Naive thymus-derived CD4-positive, alpha-beta T cell (primary cell): Measurements from ENCODE around the gene FDPS. TPM values are rescaled to one million over a fixed set of nuclear protein-coding genes. Genes with fewer than 3 reads are reported as not detected.
A peak's percentile ranks its signal among the peaks of the same experiment; 100 is the strongest.

Experiments used
- ATAC-seq: fragments of 150-1000 bp; cut with Tn5 transposase; 2 replicates; pipeline ENCODE4 v1.10.0; 2021; ENCODE audit warnings: mild to moderate bottlenecking, moderate library complexity
- CTCF ChIA-PET: fragments of 350-600 bp; sonication (Branson Sonifier 250); formaldehyde crosslinking; loops from one replicate; lab custom pipeline; 2021; ENCODE audit warnings: antibody characterized with exemption; lab: Charles Lee
- POLR2A ChIA-PET: fragments of 350-600 bp; sonication (Branson Sonifier 250); formaldehyde crosslinking; loops from one replicate; lab custom pipeline; 2021; ENCODE audit warnings: antibody characterized with exemption, inconsistent platforms; lab: Charles Lee
- DNase-seq, 9 donors: peaks; one replicate each; pipeline versions ENCODE4 v3.0.0 to v3.0.0-alpha.2; 2020 to 2022; ENCODE audit warnings: mixed read lengths in 1 of 9
- H3K27ac ChIP-seq: one replicate; pipeline ENCODE4 v1.7.0; 2013; ENCODE audit warnings: mild to moderate bottlenecking, low read depth, low read length, moderate library complexity
- H3K27me3 ChIP-seq, 2 donors: one replicate each; pipeline ENCODE4 v1.7.0; 2013; ENCODE audit warnings: low read length in 2 of 2, mild to moderate bottlenecking in 2 of 2, moderate library complexity in 2 of 2; ENCODE audit not compliant: control insufficient read depth in 2 of 2, insufficient read depth in 2 of 2
- H3K36me3 ChIP-seq, 3 experiments: 1 replicate in 2 of 3; 2 replicates in 1 of 3; pipeline ENCODE4 v1.7.0; 2013; ENCODE audit warnings: low read length in 3 of 3, mild to moderate bottlenecking in 3 of 3, moderate library complexity in 1 of 3; ENCODE audit not compliant: insufficient read depth in 3 of 3, control insufficient read depth in 2 of 3
- H3K4me1 ChIP-seq, 2 donors: one replicate each; pipeline ENCODE4 v1.7.0; 2013; ENCODE audit warnings: low read length in 2 of 2, mild to moderate bottlenecking in 2 of 2, moderate library complexity in 1 of 2; ENCODE audit not compliant: control insufficient read depth in 2 of 2, insufficient read depth in 2 of 2
- H3K4me3 ChIP-seq: 2 replicates; pipeline ENCODE4 v1.7.0; 2013; ENCODE audit warnings: mild to moderate bottlenecking, low read length
- H3K9me3 ChIP-seq, 3 experiments: 1 replicate in 2 of 3; 2 replicates in 1 of 3; pipeline ENCODE4 v1.7.0; 2013; ENCODE audit warnings: low read length in 3 of 3; ENCODE audit not compliant: control insufficient read depth in 2 of 3
- H3K27ac Mint-ChIP-seq, 9 donors: one replicate each; pipeline ENCODE4 v1.8.0; 2020 to 2022; ENCODE audit warnings: mixed read lengths in 9 of 9, mild to moderate bottlenecking in 8 of 9, moderate library complexity in 5 of 9, inconsistent platforms in 2 of 9
- H3K27me3 Mint-ChIP-seq, 5 donors: one replicate each; pipeline ENCODE4 v1.8.0; 2021 to 2022; ENCODE audit warnings: mixed read lengths in 5 of 5, mild to moderate bottlenecking in 1 of 5
- H3K36me3 Mint-ChIP-seq, 5 donors: one replicate each; pipeline ENCODE4 v1.8.0; 2020 to 2022; ENCODE audit warnings: mixed read lengths in 5 of 5, mild to moderate bottlenecking in 3 of 5, inconsistent platforms in 1 of 5
- H3K4me1 Mint-ChIP-seq, 7 donors: one replicate each; pipeline ENCODE4 v1.8.0; 2020 to 2022; ENCODE audit warnings: mixed read lengths in 7 of 7, mild to moderate bottlenecking in 3 of 7, inconsistent platforms in 1 of 7
- H3K4me3 Mint-ChIP-seq, 10 donors: one replicate each; pipeline ENCODE4 v1.8.0; 2020 to 2022; ENCODE audit warnings: mild to moderate bottlenecking in 10 of 10, mixed read lengths in 10 of 10, moderate library complexity in 6 of 10, inconsistent platforms in 2 of 10
- H3K9me3 Mint-ChIP-seq, 11 donors: one replicate each; pipeline ENCODE4 v1.8.0; 2020 to 2022; ENCODE audit warnings: mixed read lengths in 11 of 11, mild to moderate bottlenecking in 4 of 11, inconsistent platforms in 1 of 11, moderate library complexity in 1 of 11
- intact Hi-C, 2 donors: fragments of 100-400 bp; cut with micrococcal nuclease; formaldehyde crosslinking; loops; one replicate each; pipeline ENCODE4 v1.15.1; 2023
- polyA plus RNA-seq, 2 donors: library from polyadenylated mRNA; unstranded; fragments of 300-500 nt; fragmentation: Illumina TruSeq; gene quantifications; one replicate each; pipeline ENCODE4 v1.2.3, GENCODE V29; 2021
- total RNA-seq, 6 experiments: library from RNA in 5 of 6; stranded (reverse) in 5 of 6; gene quantifications; 1 replicate in 5 of 6; 2 replicates in 1 of 6; pipeline ENCODE4 v1.2.3 and lab custom pipeline; 2021 to 2026

FDPS gene
- total RNA-seq (100 to 1,000 TPM in 1 of 5 experiments, 10 to 100 TPM in 4; 58.5 to 193 (median 79.0) TPM), polyA plus RNA-seq (100 to 1,000 TPM in 1 of 2 donors, 10 to 100 TPM in 1; 99.3 to 102 TPM), total RNA-seq (lab: John Stamatoyannopoulos, UW) (43.7 reads per million, percentile 68 among the genes with 10 or more reads in this experiment)

- H3K36me3 Mint-ChIP-seq: peaks cover 0 to 29% (median 7%) of the 10 kb centered on the region in 5 donors
- H3K27me3 ChIP-seq: no peaks in the 10 kb centered on the region
- H3K9me3 Mint-ChIP-seq: no peaks in the 10 kb centered on the region
- H3K4me3 Mint-ChIP-seq: peak within 1 kb of the TSS; percentile 88 to 99 (median 97)
- no peaks in the 10 kb centered on the region for H3K9me3 ChIP-seq
- H3K4me3 ChIP-seq: peak within 1 kb of the TSS; percentile 90
- intact Hi-C loops: loop anchor here (1.0 kb wide), 10 partner anchors 15 to 746 kb away; partner anchors contain the start of genes CLK2 (in 2 of the 2), HCN3 (in 2 of the 2), LAMTOR2 (in 2 of the 2) and SCAMP3 (in 2 of the 2)
- peaks cover 11 to 20% of the 10 kb centered on the region in 2 donors for H3K4me1 ChIP-seq
- peaks cover 12 to 43% (median 27%) of the 10 kb centered on the region in 7 donors for H3K4me1 Mint-ChIP-seq
- ATAC-seq (peak; percentile 98), DNase-seq (peak; percentile 83 to 98 (median 95))
- peak within 1 kb of the TSS; percentile 87 for H3K27ac ChIP-seq
- H3K36me3 ChIP-seq: peaks cover 0 to 12% (median 5%) of the 10 kb centered on the region in 3 experiments
- H3K27me3 Mint-ChIP-seq: no peaks in the 10 kb centered on the region
- H3K27ac Mint-ChIP-seq: peak within 1 kb of the TSS; percentile 89 to 98 (median 96)
- CTCF ChIA-PET: interaction anchor here (1.1 to 1.9 kb wide), 3 partner anchors 12 to 58 kb away, joined by 4 to 10 read pairs (median 4); partner anchors contain the start of gene RUSC1
- POLR2A ChIA-PET: interaction anchor here (0.6 to 1.9 kb wide), 6 partner anchors 10 to 64 kb away, joined by 3 to 15 read pairs (median 4); no protein-coding TSS in a partner anchor
Measured at GRCh38 chr1:155308493-155309422, at the start of gene FDPS. Gene FDPS (plus strand): TSS chr1:155308866. CDS start chr1:155309790, 924 bp downstream.

- ChIA-PET POLR2A (interaction anchor here (1.6 to 4.2 kb wide), 5 partner anchors 9 to 349 kb away, joined by 3 to 40 read pairs (median 15); partner anchors contain the start of genes CLK2 and MSTO1), CTCF (interaction anchor here (0.6 to 4.2 kb wide), 6 partner anchors 10 to 500 kb away, joined by 3 to 42 read pairs (median 4); no protein-coding TSS in a partner anchor)
- Histone ChIP-seq H3K4me1 (peaks cover 22 to 23% of the 10 kb centered on the region in 2 donors), H3K4me3 (no peak overlapping the region), H3K9me3 (no peaks in the 10 kb centered on the region), H3K27me3 (no peaks in the 10 kb centered on the region), H3K36me3 (peaks cover 5 to 58% (median 12%) of the 10 kb centered on the region in 3 experiments), H3K27ac (peak overlapping the region; percentile 87)
- H3K27ac Mint-ChIP-seq: peak overlapping the region in 2 of 9 donors; percentile 89 to 96
- H3K4me1 Mint-ChIP-seq: peaks cover 31 to 55% (median 47%) of the 10 kb centered on the region in 7 donors
- H3K36me3 Mint-ChIP-seq: peaks cover 0 to 43% (median 25%) of the 10 kb centered on the region in 5 donors
- H3K9me3 Mint-ChIP-seq: peaks cover 0 to 1% (median 0%) of the 10 kb centered on the region in 11 donors
- peak overlapping the region; percentile 33 to 99 (median 96) for H3K4me3 Mint-ChIP-seq
- no peak for ATAC-seq
- no peak for DNase-seq
- intact Hi-C loops: loop anchor here in 1 of 2 donors (10.0 kb wide), 1 partner anchor 795 kb away; the partner anchor contains the start of genes LAMTOR2 and UBQLN4
- no peaks in the 10 kb centered on the region for H3K27me3 Mint-ChIP-seq
Measured at GRCh38 chr1:155260276-155260675, 48.4 kb upstream of the FDPS start.

GRCh38 chr1:155261493-155261851 is 47.2 kb upstream of the FDPS start:
- intact Hi-C loops: loop anchor here in 1 of 2 donors (10.0 kb wide), 1 partner anchor 793 kb away; the partner anchor contains the start of genes LAMTOR2 and UBQLN4

DNA sequence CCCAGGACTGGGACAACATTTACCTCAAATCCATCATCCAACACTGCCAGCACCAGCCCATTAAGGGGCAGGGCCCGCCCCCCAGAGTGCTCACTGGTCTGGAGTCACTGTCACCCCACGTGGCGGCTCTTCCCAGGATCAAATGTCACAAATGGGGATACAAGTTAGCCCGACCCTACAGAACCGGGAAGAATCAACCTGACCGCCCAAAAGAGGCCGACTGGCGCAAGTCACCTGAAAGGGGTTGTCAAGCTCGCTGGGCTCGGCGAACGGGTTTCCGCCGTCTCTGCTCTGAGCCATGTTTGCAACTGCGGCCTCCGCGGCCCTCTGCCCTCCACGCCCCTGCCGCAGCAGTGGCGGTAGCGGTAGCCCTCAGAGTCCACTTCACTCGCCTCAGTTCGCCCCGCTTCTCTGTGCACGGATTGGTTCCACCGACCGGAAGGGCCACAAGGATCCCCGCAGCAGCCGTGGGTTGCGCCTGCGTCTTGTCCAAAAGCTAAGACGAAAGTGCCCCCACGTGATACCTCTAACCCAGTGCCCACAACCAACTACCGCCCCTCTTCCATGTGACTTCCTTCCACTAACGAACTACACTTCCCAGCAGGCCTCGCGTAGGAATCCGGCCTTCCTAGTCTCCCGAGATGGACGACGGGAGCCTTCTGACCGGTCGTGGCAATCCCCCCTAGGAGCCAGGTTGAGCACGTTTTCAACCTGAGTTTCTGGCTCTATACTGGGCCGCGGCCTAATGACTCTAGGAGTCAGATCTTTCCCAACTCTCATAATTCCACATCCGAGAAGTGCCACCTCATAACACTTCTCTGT is 46.6 kb upstream of the FDPS start, which contains the start of gene SCAMP3:
SCAMP3 (minus strand) TSS at position 509 of the 822 bp plus-strand sequence; CDS start at position 300, 209 bp downstream.
- Mint-ChIP-seq H3K27me3 (no peaks in the 10 kb centered on the region), H3K4me1 (peaks cover 22 to 42% (median 33%) of the 10 kb centered on the region in 7 donors), H3K27ac (peak within 1 kb of the TSS; percentile 89 to 98 (median 96)), H3K9me3 (no peaks in the 10 kb centered on the region), H3K4me3 (peak within 1 kb of the TSS; percentile 81 to 100 (median 98)), H3K36me3 (peaks cover 4 to 49% (median 23%) of the 10 kb centered on the region in 5 donors)
- DNase-seq: peak; percentile 52 to 89 (median 79)
- Histone ChIP-seq H3K36me3 (peaks cover 5 to 65% (median 19%) of the 10 kb centered on the region in 3 experiments), H3K27me3 (no peaks in the 10 kb centered on the region), H3K9me3 (no peaks in the 10 kb centered on the region), H3K4me3 (peak within 1 kb of the TSS; percentile 88), H3K4me1 (peaks cover 18 to 19% of the 10 kb centered on the region in 2 donors), H3K27ac (peak within 1 kb of the TSS; percentile 87)
- peak; percentile 99 for ATAC-seq
- intact Hi-C loops: loop anchor here (1.0 to 10.0 kb wide), 6 partner anchors 11 to 793 kb away; partner anchors contain the start of genes CLK2 (in 2 of the 2), FDPS (in 2 of the 2), HCN3 (in 1 of the 2) and LAMTOR2 (in 1 of the 2)
- POLR2A ChIA-PET: interaction anchor here (0.6 to 4.2 kb wide), 18 partner anchors 10 to 1269 kb away, joined by 3 to 40 read pairs (median 4); partner anchors contain the start of genes CLK2, MSTO1 and RUSC1
- CTCF ChIA-PET: interaction anchor here (0.9 to 4.2 kb wide), 5 partner anchors 9 to 89 kb away, joined by 3 to 42 read pairs (median 4); partner anchors contain the start of gene KRTCAP2

More at GRCh38 chr1:155261493-155261851, 47.2 kb upstream of the FDPS start:
- CTCF ChIA-PET: interaction anchor here (0.9 to 4.2 kb wide), 5 partner anchors 10 to 89 kb away, joined by 3 to 42 read pairs (median 4); partner anchors contain the start of gene KRTCAP2
- peaks cover 28 to 47% (median 39%) of the 10 kb centered on the region in 7 donors for H3K4me1 Mint-ChIP-seq
- Histone ChIP-seq H3K9me3 (no peaks in the 10 kb centered on the region), H3K4me3 (peak overlapping the region; percentile 88), H3K27ac (peak overlapping the region; percentile 87), H3K4me1 (peaks cover 18 to 19% of the 10 kb centered on the region in 2 donors), H3K27me3 (no peaks in the 10 kb centered on the region), H3K36me3 (peaks cover 5 to 65% (median 18%) of the 10 kb centered on the region in 3 experiments)
- H3K27me3 Mint-ChIP-seq: no peaks in the 10 kb centered on the region
- peaks cover 4 to 50% (median 27%) of the 10 kb centered on the region in 5 donors for H3K36me3 Mint-ChIP-seq
- H3K4me3 Mint-ChIP-seq: peak overlapping the region; percentile 81 to 100 (median 98)
- peak overlapping the region; percentile 89 to 98 (median 96) for H3K27ac Mint-ChIP-seq
- ATAC-seq (no peak), DNase-seq (peak in 2 of 9 donors; percentile 25 to 41)
- H3K9me3 Mint-ChIP-seq: no peaks in the 10 kb centered on the region
- POLR2A ChIA-PET: interaction anchor here (0.6 to 4.2 kb wide), 16 partner anchors 10 to 348 kb away, joined by 3 to 40 read pairs (median 5); partner anchors contain the start of genes CLK2, MSTO1 and RUSC1

DNA sequence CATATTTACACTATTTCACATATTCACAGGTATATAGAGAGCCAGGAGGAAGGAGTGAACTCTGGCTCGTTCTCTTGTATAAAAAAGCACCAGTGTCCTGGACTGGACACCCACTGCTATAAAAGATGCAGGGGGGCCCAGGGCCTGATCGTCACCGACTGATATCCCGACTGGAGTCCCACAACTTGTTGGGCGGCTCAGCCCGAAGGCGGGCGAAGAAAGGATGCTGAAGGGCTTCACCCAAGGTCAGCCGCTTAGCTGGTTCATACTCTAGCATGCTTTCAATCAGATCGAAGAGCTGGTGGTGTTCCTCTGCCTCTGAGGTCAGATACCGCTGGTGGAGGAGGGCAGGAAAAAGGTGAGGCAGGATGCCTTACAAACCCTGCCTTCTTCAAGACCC is 45.6 kb upstream of the FDPS start:
- H3K27ac Mint-ChIP-seq: peak overlapping the region; percentile 24 to 98 (median 96)
- H3K4me1 ChIP-seq: peaks cover 18 to 19% of the 10 kb centered on the region in 2 donors
- no peak for DNase-seq
- CTCF ChIA-PET: interaction anchor here (0.7 kb wide), 2 partner anchors 10 to 15 kb away, joined by 3 to 4 read pairs; partner anchors contain the start of gene CLK2
- POLR2A ChIA-PET: interaction anchor here (0.8 to 1.8 kb wide), 4 partner anchors 10 to 59 kb away, joined by 3 to 5 read pairs (median 3); partner anchors contain the start of gene CLK2
- H3K4me3 Mint-ChIP-seq: peak overlapping the region in 9 of 10 donors; percentile 15 to 100 (median 53)
- H3K4me3 ChIP-seq: no peak overlapping the region
- H3K9me3 ChIP-seq: no peaks in the 10 kb centered on the region
- no peak for ATAC-seq
- H3K4me1 Mint-ChIP-seq: peaks cover 21 to 44% (median 29%) of the 10 kb centered on the region in 7 donors
- no peaks in the 10 kb centered on the region for H3K27me3 ChIP-seq
- intact Hi-C loops: loop anchor here in 1 of 2 donors (10.0 kb wide), 1 partner anchor 792 kb away; the partner anchor contains the start of genes LAMTOR2 and UBQLN4
- peaks cover 4 to 54% (median 25%) of the 10 kb centered on the region in 5 donors for H3K36me3 Mint-ChIP-seq
- no peaks in the 10 kb centered on the region for H3K27me3 Mint-ChIP-seq
- H3K9me3 Mint-ChIP-seq: no peaks in the 10 kb centered on the region
- peaks cover 9 to 70% (median 25%) of the 10 kb centered on the region in 3 experiments for H3K36me3 ChIP-seq
- H3K27ac ChIP-seq: no peak overlapping the region
